ENCODE measurements around the gene IMP3.

Gene IMP3

GRCh38 chr15:75590239-75590638 lies 49.8 kb downstream of the IMP3 start:
- TF ChIP-seq, protein P1, sequence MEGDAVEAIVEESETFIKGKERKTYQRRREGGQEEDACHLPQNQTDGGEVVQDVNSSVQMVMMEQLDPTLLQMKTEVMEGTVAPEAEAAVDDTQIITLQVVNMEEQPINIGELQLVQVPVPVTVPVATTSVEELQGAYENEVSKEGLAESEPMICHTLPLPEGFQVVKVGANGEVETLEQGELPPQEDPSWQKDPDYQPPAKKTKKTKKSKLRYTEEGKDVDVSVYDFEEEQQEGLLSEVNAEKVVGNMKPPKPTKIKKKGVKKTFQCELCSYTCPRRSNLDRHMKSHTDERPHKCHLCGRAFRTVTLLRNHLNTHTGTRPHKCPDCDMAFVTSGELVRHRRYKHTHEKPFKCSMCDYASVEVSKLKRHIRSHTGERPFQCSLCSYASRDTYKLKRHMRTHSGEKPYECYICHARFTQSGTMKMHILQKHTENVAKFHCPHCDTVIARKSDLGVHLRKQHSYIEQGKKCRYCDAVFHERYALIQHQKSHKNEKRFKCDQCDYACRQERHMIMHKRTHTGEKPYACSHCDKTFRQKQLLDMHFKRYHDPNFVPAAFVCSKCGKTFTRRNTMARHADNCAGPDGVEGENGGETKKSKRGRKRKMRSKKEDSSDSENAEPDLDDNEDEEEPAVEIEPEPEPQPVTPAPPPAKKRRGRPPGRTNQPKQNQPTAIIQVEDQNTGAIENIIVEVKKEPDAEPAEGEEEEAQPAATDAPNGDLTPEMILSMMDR (IDR thresholded peaks at IDR 0.05; ENCODE audit: low read depth, low read length): no peak
- no peak overlapping the region for H3K4me3 ChIP-seq (ENCODE audit: low read depth, low read length)
